Stimulated activated naive CD8-positive, alpha-beta T cell treated with anti-CD3 and anti-CD28 coated beads, Interleukin-15, Interleukin-2, amounts not matched to agents 100 ng/mL and 50 ng/mL, for 24 hours (primary cell): ENCODE data around the gene KDM2A.

ENCODE experiments used
- H3K27ac Mint-ChIP-seq: one replicate; pipeline ENCODE4 v1.8.0; 2021; ENCODE audit warnings: mild to moderate bottlenecking, mixed read lengths
- H3K27me3 Mint-ChIP-seq: one replicate; pipeline ENCODE4 v1.8.0; 2021; ENCODE audit warnings: mixed read lengths
- H3K36me3 Mint-ChIP-seq: one replicate; pipeline ENCODE4 v1.8.0; 2021; ENCODE audit warnings: low read depth, mixed read lengths
- H3K4me1 Mint-ChIP-seq: one replicate; pipeline ENCODE4 v1.8.0; 2021; ENCODE audit warnings: low read depth, mixed read lengths
- H3K4me3 Mint-ChIP-seq: one replicate; pipeline ENCODE4 v1.8.0; 2021; ENCODE audit warnings: mild to moderate bottlenecking, mixed read lengths
- H3K9me3 Mint-ChIP-seq: one replicate; pipeline ENCODE4 v1.8.0; 2021; ENCODE audit warnings: mixed read lengths

Gene KDM2A

GRCh38 chr11:67272327-67273259, 153.5 kb downstream of the KDM2A start:
- Mint-ChIP-seq H3K27me3 (no peaks in the 10 kb centered on the region), H3K4me3 (peak overlapping the region; percentile 98), H3K36me3 (peaks cover 42% of the 10 kb centered on the region), H3K9me3 (no peaks in the 10 kb centered on the region), H3K27ac (peak overlapping the region; percentile 100), H3K4me1 (peaks cover 99% of the 10 kb centered on the region)

- Mint-ChIP-seq H3K36me3 (peaks cover 34% of the 10 kb centered on the region), H3K27ac (peak overlapping the region; percentile 100), H3K4me3 (peak overlapping the region; percentile 98), H3K27me3 (no peaks in the 10 kb centered on the region), H3K4me1 (peaks cover 100% of the 10 kb centered on the region), H3K9me3 (no peaks in the 10 kb centered on the region)
These were observed 154.4 kb downstream of the KDM2A start for GRCh38 chr11:67273260-67273990.

GRCh38 chr11:67274768-67275605, 155.9 kb downstream of the KDM2A start:
- Mint-ChIP-seq H3K4me1 (peaks cover 100% of the 10 kb centered on the region), H3K36me3 (peaks cover 33% of the 10 kb centered on the region), H3K4me3 (peak overlapping the region; percentile 57), H3K27me3 (no peaks in the 10 kb centered on the region), H3K27ac (peak overlapping the region; percentile 100), H3K9me3 (no peaks in the 10 kb centered on the region)

GRCh38 chr11:67275606-67276409, 156.7 kb downstream of the KDM2A start:
- Mint-ChIP-seq H3K9me3 (no peaks in the 10 kb centered on the region), H3K27me3 (no peaks in the 10 kb centered on the region), H3K27ac (peak overlapping the region; percentile 100), H3K36me3 (peaks cover 31% of the 10 kb centered on the region), H3K4me3 (peak overlapping the region; percentile 84), H3K4me1 (peaks cover 99% of the 10 kb centered on the region)

GRCh38 chr11:67276781-67277230, 157.7 kb downstream of the KDM2A start:
- Mint-ChIP-seq H3K9me3 (no peaks in the 10 kb centered on the region), H3K27me3 (no peaks in the 10 kb centered on the region), H3K4me1 (peaks cover 89% of the 10 kb centered on the region), H3K36me3 (peaks cover 29% of the 10 kb centered on the region), H3K27ac (peak overlapping the region; percentile 100), H3K4me3 (peak overlapping the region; percentile 84)

- Mint-ChIP-seq H3K4me3 (peak overlapping the region; percentile 84), H3K27me3 (no peaks in the 10 kb centered on the region), H3K9me3 (no peaks in the 10 kb centered on the region), H3K27ac (peak overlapping the region; percentile 100), H3K4me1 (peaks cover 83% of the 10 kb centered on the region), H3K36me3 (peaks cover 31% of the 10 kb centered on the region)
These were observed 158.3 kb downstream of the KDM2A start for GRCh38 chr11:67277231-67277961.

GRCh38 chr11:67278135-67278938, 159.3 kb downstream of the KDM2A start:
- H3K36me3 Mint-ChIP-seq, result peaks cover 37% of the 10 kb centered on the region
- H3K9me3 Mint-ChIP-seq, result no peaks in the 10 kb centered on the region
- peaks cover 73% of the 10 kb centered on the region for H3K4me1 Mint-ChIP-seq
- H3K27me3 Mint-ChIP-seq, result no peaks in the 10 kb centered on the region
- peak overlapping the region; percentile 100 for H3K27ac Mint-ChIP-seq
- peak overlapping the region; percentile 84 for H3K4me3 Mint-ChIP-seq

- Mint-ChIP-seq H3K36me3 (peaks cover 44% of the 10 kb centered on the region), H3K9me3 (no peaks in the 10 kb centered on the region), H3K4me1 (peaks cover 66% of the 10 kb centered on the region), H3K27ac (peak overlapping the region; percentile 79), H3K27me3 (no peaks in the 10 kb centered on the region), H3K4me3 (peak overlapping the region; percentile 30)
These were observed 160.0 kb downstream of the KDM2A start for GRCh38 chr11:67278939-67279588.

- H3K9me3 Mint-ChIP-seq, result no peaks in the 10 kb centered on the region
- H3K4me3 Mint-ChIP-seq, result no peak overlapping the region
- no peaks in the 10 kb centered on the region for H3K27me3 Mint-ChIP-seq
- peaks cover 60% of the 10 kb centered on the region for H3K4me1 Mint-ChIP-seq
- H3K36me3 Mint-ChIP-seq, result peaks cover 45% of the 10 kb centered on the region
- peak overlapping the region; percentile 79 for H3K27ac Mint-ChIP-seq
These were observed 160.7 kb downstream of the KDM2A start for GRCh38 chr11:67279589-67280340.

- Mint-ChIP-seq H3K36me3 (peaks cover 49% of the 10 kb centered on the region), H3K4me1 (peaks cover 60% of the 10 kb centered on the region), H3K9me3 (no peaks in the 10 kb centered on the region), H3K27me3 (no peaks in the 10 kb centered on the region), H3K27ac (peak overlapping the region; percentile 79), H3K4me3 (no peak overlapping the region)
These were observed 161.3 kb downstream of the KDM2A start for GRCh38 chr11:67280341-67280787.

GRCh38 chr11:67280788-67281551, 161.9 kb downstream of the KDM2A start:
- H3K27me3 Mint-ChIP-seq, result no peaks in the 10 kb centered on the region
- no peaks in the 10 kb centered on the region for H3K9me3 Mint-ChIP-seq
- no peak overlapping the region for H3K4me3 Mint-ChIP-seq
- H3K36me3 Mint-ChIP-seq, result peaks cover 49% of the 10 kb centered on the region
- H3K27ac Mint-ChIP-seq, result no peak overlapping the region
- peaks cover 60% of the 10 kb centered on the region for H3K4me1 Mint-ChIP-seq
